GM20000 (cell line): ENCODE data around the gene GORASP2.

Experiments used
- DNase-seq: peaks from one replicate; pipeline ENCODE4 v3.0.0; 2012; ENCODE audit warnings: low spot score
- TF ChIP-seq, protein P1 (sequence below): IDR thresholded peaks from 2 replicates; pipeline ENCODE4 v1.5.1; 2012; ENCODE audit warnings: mild to moderate bottlenecking, control low read depth; ENCODE audit errors: extremely low read depth, missing control alignments

The GORASP2 gene

GRCh38 chr2:170973492-170974303 is 44.6 kb downstream of the GORASP2 start:
- peak; percentile 98 for DNase-seq

GRCh38 chr2:170974304-170974993 is 45.4 kb downstream of the GORASP2 start:
- TF ChIP-seq, protein P1, sequence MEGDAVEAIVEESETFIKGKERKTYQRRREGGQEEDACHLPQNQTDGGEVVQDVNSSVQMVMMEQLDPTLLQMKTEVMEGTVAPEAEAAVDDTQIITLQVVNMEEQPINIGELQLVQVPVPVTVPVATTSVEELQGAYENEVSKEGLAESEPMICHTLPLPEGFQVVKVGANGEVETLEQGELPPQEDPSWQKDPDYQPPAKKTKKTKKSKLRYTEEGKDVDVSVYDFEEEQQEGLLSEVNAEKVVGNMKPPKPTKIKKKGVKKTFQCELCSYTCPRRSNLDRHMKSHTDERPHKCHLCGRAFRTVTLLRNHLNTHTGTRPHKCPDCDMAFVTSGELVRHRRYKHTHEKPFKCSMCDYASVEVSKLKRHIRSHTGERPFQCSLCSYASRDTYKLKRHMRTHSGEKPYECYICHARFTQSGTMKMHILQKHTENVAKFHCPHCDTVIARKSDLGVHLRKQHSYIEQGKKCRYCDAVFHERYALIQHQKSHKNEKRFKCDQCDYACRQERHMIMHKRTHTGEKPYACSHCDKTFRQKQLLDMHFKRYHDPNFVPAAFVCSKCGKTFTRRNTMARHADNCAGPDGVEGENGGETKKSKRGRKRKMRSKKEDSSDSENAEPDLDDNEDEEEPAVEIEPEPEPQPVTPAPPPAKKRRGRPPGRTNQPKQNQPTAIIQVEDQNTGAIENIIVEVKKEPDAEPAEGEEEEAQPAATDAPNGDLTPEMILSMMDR: no peak
- peak; percentile 27 for DNase-seq

More at GRCh38 chr2:170973492-170974303, 44.6 kb downstream of the GORASP2 start:
- TF ChIP-seq, protein P1: peak; percentile 95

GRCh38 chr2:170975127-170975942 is 46.3 kb downstream of the GORASP2 start:
- TF ChIP-seq, protein P1: no peak
- peak; percentile 9 for DNase-seq

DNA sequence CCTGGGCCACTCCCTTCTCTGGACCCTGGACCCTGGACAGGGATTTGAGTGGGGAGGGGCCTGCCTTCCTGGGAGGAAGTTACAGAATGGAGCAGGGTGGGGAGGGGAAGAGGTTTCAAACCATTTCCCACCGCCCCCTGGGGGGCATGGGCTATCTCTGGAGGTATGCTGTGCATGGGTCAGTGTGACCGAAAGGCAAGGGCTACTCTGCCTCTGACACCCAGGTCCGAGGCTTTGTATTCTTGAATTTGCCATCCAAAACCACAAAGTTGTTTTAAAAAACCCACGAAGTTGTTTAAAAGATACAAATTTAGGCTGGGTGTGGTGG is 46.9 kb downstream of the GORASP2 start:
- TF ChIP-seq, protein P1: no peak
- no peak for DNase-seq

- no peak for DNase-seq
- TF ChIP-seq, protein P1: no peak
Measured at GRCh38 chr2:170984079-170984478, 55.0 kb downstream of the GORASP2 start.

GRCh38 chr2:170985407-170985806 is 56.4 kb downstream of the GORASP2 start:
- TF ChIP-seq, protein P1: no peak
- no peak for DNase-seq
